C4-2B (cell line): ENCODE data around the gene SMTNL2.

ENCODE experiments used
- CTCF ChIP-seq: fragments of 450-650 bp; conservative IDR thresholded peaks from 2 replicates; pipeline ENCODE4 v1.5.1; 2017; ENCODE audit warnings: mild to moderate bottlenecking
- ZFX ChIP-seq: fragments of 450-650 bp; IDR thresholded peaks from 2 replicates; pipeline ENCODE4 v1.6.1; 2017

GRCh38 chr17:4632581-4632920 is 48.2 kb downstream of the SMTNL2 start:
- TF ChIP-seq CTCF, result no peak
- TF ChIP-seq ZFX, result no peak
